GM21360 (cell line): ENCODE results near the gene ZNF91.
"Not testable (repeated sequence)": the region's sequence is repeated elsewhere in the genome, so short reads cannot be mapped to it uniquely, and the experiment has no call there.

ENCODE experiments used
- ATAC-seq: cut with Tn5 transposase; IDR thresholded peaks from one replicate; pipeline ENCODE4 v1.9.1; 2021; ENCODE audit warnings: mild to moderate bottlenecking, moderate library complexity; ENCODE audit not compliant: unreplicated experiment

Gene ZNF91

GRCh38 chr19:23321403-23321802 is 73.9 kb downstream of the ZNF91 start:
- ATAC-seq, result not testable (repeated sequence)

GRCh38 chr19:23319571-23319970 is 75.7 kb downstream of the ZNF91 start:
- not testable (repeated sequence) for ATAC-seq

- ATAC-seq, result not testable (repeated sequence)
Observed at GRCh38 chr19:23318941-23319340, 76.3 kb downstream of the ZNF91 start.

GRCh38 chr19:23318143-23318542 is 77.1 kb downstream of the ZNF91 start:
- no peak for ATAC-seq

- no peak for ATAC-seq
Observed at GRCh38 chr19:23315286-23315685, 80.0 kb downstream of the ZNF91 start.

- ATAC-seq, result no peak
Observed at GRCh38 chr19:23314505-23315251, 80.6 kb downstream of the ZNF91 start.

- no peak for ATAC-seq
Observed at GRCh38 chr19:23313196-23313595, 82.1 kb downstream of the ZNF91 start.

GRCh38 chr19:23312515-23312914 is 82.8 kb downstream of the ZNF91 start:
- ATAC-seq, result no peak

GRCh38 chr19:23311551-23311950 is 83.7 kb downstream of the ZNF91 start:
- no peak for ATAC-seq

GRCh38 chr19:23310729-23311211 is 84.5 kb downstream of the ZNF91 start:
- ATAC-seq, result no peak

GRCh38 chr19:23309926-23310325 is 85.3 kb downstream of the ZNF91 start:
- ATAC-seq, result no peak

GRCh38 chr19:23305555-23305954 is 89.7 kb downstream of the ZNF91 start:
- ATAC-seq, result no peak

GRCh38 chr19:23304238-23304637 is 91.0 kb downstream of the ZNF91 start:
- no peak for ATAC-seq

GRCh38 chr19:23294141-23294540 is 101.1 kb downstream of the ZNF91 start:
- ATAC-seq, result no peak

GRCh38 chr19:23289966-23290365 is 105.3 kb downstream of the ZNF91 start:
- ATAC-seq, result not testable (repeated sequence)
